Measurements from ENCODE around the gene LPP. TPM values are rescaled to one million over a fixed set of nuclear protein-coding genes. Genes with fewer than 3 reads are reported as not detected.

Gene LPP
- total RNA-seq, 1 experiment from 2014 or later, result 148 TPM

- H3K4me1 ChIP-seq (replicated peaks; ENCODE audit: insufficient read depth), result peaks cover 12% of the 10 kb centered on the region
- CTCF ChIA-PET, result no interaction called here
- TF ChIP-seq EZH2 (IDR thresholded peaks at IDR 0.05; ENCODE audit: low read depth) (no peak), CTCF (conservative IDR thresholded peaks at IDR 0.05) (no peak)
- no peaks in the 10 kb centered on the region for H4K20me1 ChIP-seq (ENCODE audit: insufficient read depth)
- intact Hi-C loops (cut with micrococcal nuclease; ENCODE audit: unreplicated experiment), result loop anchor here (10.0 kb wide), 2 partner anchors 400 to 690 kb away; partner anchors contain the start of gene BCL6
- H3F3A ChIP-seq (ENCODE audit: insufficient read depth, low read depth), result peaks cover 9% of the 10 kb centered on the region
- no peak overlapping the region for H2AFZ ChIP-seq
- no peaks in the 10 kb centered on the region for H3K9me2 ChIP-seq (ENCODE audit: insufficient read depth)
- no peaks in the 10 kb centered on the region for H3K27me3 ChIP-seq (ENCODE audit: insufficient read depth, low read depth)
- peaks cover 8% of the 10 kb centered on the region; the same call in 1 of the 2 replicates for H3K9me3 ChIP-seq (ENCODE audit: insufficient read depth, low read depth)
- H3K4me2 ChIP-seq, result no peak overlapping the region
- no peak for DNase-seq
- no TSS peak for BruUV-seq (replicated peaks)
- POLR2A ChIA-PET (ENCODE audit: unreplicated experiment), result no interaction called here
- no peaks in the 10 kb centered on the region for H3K79me2 ChIP-seq (ENCODE audit: low read depth)
- no peak overlapping the region for H3K27ac ChIP-seq
- no peaks in the 10 kb centered on the region for H3K36me3 ChIP-seq (ENCODE audit: low read depth)
- H3K4me3 ChIP-seq, result no peak overlapping the region
These were observed 280.6 kb downstream of the LPP start for GRCh38 chr3:188434594-188434993.

GRCh38 chr3:188435266-188435665 lies 281.3 kb downstream of the LPP start:
- no TSS peak for BruUV-seq (replicated peaks)
- CTCF ChIA-PET, result no interaction called here
- H3K79me2 ChIP-seq (ENCODE audit: low read depth), result no peaks in the 10 kb centered on the region

GRCh38 chr3:188437926-188438325 lies 284.0 kb downstream of the LPP start:
- H3K79me2 ChIP-seq (ENCODE audit: low read depth), result no peaks in the 10 kb centered on the region
- BruUV-seq (replicated peaks), result no TSS peak
- H3K9me3 ChIP-seq (ENCODE audit: insufficient read depth, low read depth), result no peaks in the 10 kb centered on the region
- no peak overlapping the region for H3K4me2 ChIP-seq
- TF ChIP-seq CTCF (conservative IDR thresholded peaks at IDR 0.05) (no peak), EZH2 (IDR thresholded peaks at IDR 0.05; ENCODE audit: low read depth) (no peak)
- no peaks in the 10 kb centered on the region for H3K27me3 ChIP-seq (ENCODE audit: insufficient read depth, low read depth)
- no peak for DNase-seq
- ChIA-PET POLR2A (ENCODE audit: unreplicated experiment) (no interaction called here), CTCF (no interaction called here)
- H2AFZ ChIP-seq, result no peak overlapping the region
- no peak overlapping the region for H3K4me3 ChIP-seq
- no peaks in the 10 kb centered on the region for H4K20me1 ChIP-seq (ENCODE audit: insufficient read depth)
- H3F3A ChIP-seq (ENCODE audit: insufficient read depth, low read depth), result no peaks in the 10 kb centered on the region; the same call in 1 of the 2 replicates
- intact Hi-C loops (cut with micrococcal nuclease; ENCODE audit: unreplicated experiment), result loop anchor here (10.0 kb wide), 2 partner anchors 403 to 693 kb away; partner anchors contain the start of gene BCL6
- no peak overlapping the region for H3K27ac ChIP-seq
- no peaks in the 10 kb centered on the region for H3K9me2 ChIP-seq (ENCODE audit: insufficient read depth)
- no peaks in the 10 kb centered on the region for H3K36me3 ChIP-seq (ENCODE audit: low read depth)
- no peaks in the 10 kb centered on the region for H3K4me1 ChIP-seq (replicated peaks; ENCODE audit: insufficient read depth)

More at GRCh38 chr3:188435266-188435665, 281.3 kb downstream of the LPP start:
- POLR2A ChIA-PET (ENCODE audit: unreplicated experiment), result no interaction called here
- H3K27ac ChIP-seq, result no peak overlapping the region
- TF ChIP-seq CTCF (conservative IDR thresholded peaks at IDR 0.05) (no peak), EZH2 (IDR thresholded peaks at IDR 0.05; ENCODE audit: low read depth) (no peak)
- H3F3A ChIP-seq (ENCODE audit: insufficient read depth, low read depth), result peaks cover 9% of the 10 kb centered on the region
- H3K9me3 ChIP-seq (ENCODE audit: insufficient read depth, low read depth), result peaks cover 8% of the 10 kb centered on the region; the same call in 1 of the 2 replicates
- H3K9me2 ChIP-seq (ENCODE audit: insufficient read depth), result no peaks in the 10 kb centered on the region
- H3K4me2 ChIP-seq, result no peak overlapping the region
- no peak overlapping the region for H3K4me3 ChIP-seq
- H2AFZ ChIP-seq, result no peak overlapping the region
- peaks cover 12% of the 10 kb centered on the region for H3K4me1 ChIP-seq (replicated peaks; ENCODE audit: insufficient read depth)
- H3K27me3 ChIP-seq (ENCODE audit: insufficient read depth, low read depth), result no peaks in the 10 kb centered on the region
- H3K36me3 ChIP-seq (ENCODE audit: low read depth), result no peaks in the 10 kb centered on the region
- intact Hi-C loops (cut with micrococcal nuclease; ENCODE audit: unreplicated experiment), result loop anchor here (10.0 kb wide), 2 partner anchors 400 to 690 kb away; partner anchors contain the start of gene BCL6
- no peak for DNase-seq
- no peaks in the 10 kb centered on the region for H4K20me1 ChIP-seq (ENCODE audit: insufficient read depth)

All from PC-9 (cell line).